GM10847 (cell line): Measurements from ENCODE around the gene RPS6KL1.

ENCODE experiments used
- POLR2A ChIP-seq: IDR thresholded peaks from 2 replicates; pipeline ENCODE4 v1.6.1; 2011; ENCODE audit not compliant: insufficient read length; ENCODE audit errors: extremely low read depth

Gene RPS6KL1

DNA sequence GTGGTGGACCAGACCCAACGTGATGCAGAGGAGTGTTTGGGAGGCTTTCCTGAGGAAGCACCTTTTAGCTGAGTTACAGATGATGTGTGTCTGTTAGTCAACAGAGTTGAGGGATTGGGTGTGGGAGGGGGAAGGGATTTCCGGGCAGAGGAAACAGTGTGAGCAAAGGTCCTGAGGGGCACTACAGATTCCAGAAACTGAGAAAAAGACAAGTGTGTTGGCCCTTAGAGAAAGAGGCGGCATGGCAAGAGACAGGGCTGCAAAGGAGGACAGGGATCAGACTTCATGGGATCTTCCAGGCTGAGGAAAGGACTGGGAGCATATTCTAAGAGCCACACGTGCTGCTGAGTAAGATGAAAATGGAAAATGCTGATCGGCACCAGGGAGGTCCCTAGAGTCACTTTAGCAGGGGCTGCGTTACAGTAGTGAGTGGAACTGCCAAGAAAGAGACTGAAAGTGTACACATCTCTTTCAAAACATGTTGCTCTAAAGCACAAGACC lies 9.4 kb upstream of the RPS6KL1 start:
- no peak for TF ChIP-seq POLR2A

DNA sequence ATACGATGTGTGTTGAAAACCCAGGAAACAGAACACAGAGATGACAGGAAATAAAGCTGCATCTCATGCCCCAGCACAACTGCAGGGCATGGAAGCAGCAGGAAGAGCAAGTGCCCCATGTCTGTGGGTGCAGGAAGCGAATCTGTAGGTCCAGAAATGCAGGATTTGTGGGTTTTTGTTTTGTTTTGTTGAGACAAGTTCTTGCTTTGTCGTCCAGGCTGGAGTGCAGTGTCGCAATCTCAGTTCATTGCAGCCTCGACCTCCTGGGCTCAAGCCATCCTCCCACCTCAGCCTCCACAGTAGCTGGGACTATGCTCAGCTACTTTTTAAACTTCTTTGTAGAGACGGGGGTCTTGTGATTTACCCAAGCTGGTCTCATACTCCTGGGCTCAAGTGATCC lies 6.2 kb upstream of the RPS6KL1 start:
- TF ChIP-seq POLR2A, result no peak

GRCh38 chr14:74927225-74927624 lies 4.2 kb upstream of the RPS6KL1 start:
- TF ChIP-seq POLR2A, result no peak

GRCh38 chr14:74924061-74924460 lies 1.0 kb upstream of the RPS6KL1 start:
- no peak for TF ChIP-seq POLR2A

- no peak for TF ChIP-seq POLR2A
Measured at GRCh38 chr14:74921987-74922751, 891 bp downstream of the RPS6KL1 start.

- no peak for TF ChIP-seq POLR2A
Measured at GRCh38 chr14:74921053-74921620, 1.9 kb downstream of the RPS6KL1 start.

DNA sequence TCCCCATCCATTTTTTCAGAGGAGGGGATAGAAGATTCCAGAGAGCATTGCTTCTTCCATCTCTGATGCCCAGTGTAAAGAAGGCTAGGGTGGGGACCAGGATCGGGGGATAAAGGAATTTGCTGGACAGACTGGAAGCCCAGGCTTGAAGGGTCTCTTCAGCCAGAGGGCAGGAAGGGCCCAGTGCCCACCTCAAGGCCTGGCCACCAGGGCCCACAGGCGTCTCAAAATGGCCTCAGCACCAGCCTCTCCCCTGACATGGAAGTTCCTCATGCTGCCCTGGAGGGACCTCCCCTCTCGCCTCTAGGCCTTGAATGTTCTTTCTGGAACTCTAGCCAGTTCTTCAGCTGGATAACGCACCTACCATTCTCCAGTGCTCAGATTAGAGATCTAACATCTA lies 2.8 kb downstream of the RPS6KL1 start:
- TF ChIP-seq POLR2A, result no peak

- TF ChIP-seq POLR2A, result no peak
Measured at GRCh38 chr14:74919421-74920165, 3.5 kb downstream of the RPS6KL1 start.

DNA sequence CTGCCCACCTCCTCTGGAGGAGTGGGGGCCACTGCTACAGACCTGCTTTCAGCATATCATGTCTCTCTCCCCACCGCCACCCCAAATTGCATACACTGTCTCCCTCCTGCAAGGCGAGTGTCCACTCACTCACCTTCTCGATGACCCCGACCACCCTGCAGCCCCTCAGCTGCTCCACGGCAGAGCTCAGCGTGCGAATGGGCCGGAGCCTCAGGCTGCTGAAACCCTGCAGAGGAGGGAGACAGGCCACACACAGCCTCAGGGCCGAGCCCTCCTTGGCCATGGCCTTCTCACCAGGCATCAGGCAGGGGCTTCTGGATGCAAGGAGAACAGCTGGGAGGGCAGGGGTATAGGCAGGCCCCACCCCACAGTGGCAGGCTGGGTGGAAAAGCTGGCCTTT lies 4.7 kb downstream of the RPS6KL1 start:
- TF ChIP-seq POLR2A, result no peak

DNA sequence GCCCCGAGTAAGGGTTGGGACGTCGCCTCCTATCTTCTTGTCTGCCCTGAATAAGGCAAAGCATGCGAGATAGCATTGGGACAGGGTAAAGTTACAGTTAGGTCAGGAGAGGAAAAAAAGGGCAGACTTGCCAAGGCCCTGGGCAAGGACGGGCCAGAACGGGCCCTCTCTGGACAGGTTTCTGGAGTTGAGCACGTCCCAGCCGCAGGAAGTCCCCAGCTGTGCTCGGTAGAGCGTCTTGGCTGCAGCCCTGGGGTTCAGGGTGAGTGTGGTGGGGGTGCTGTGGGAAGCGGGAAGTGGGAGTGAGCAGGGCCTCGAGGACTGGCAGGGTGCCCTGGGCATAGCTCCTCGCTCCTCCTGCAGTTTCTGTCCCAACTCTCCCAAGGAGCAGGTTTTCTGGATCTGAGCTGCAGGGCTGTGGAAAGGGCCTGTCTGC lies 5.4 kb downstream of the RPS6KL1 start:
- TF ChIP-seq POLR2A, result no peak

- TF ChIP-seq POLR2A, result no peak
Measured at GRCh38 chr14:74917178-74917543, 5.9 kb downstream of the RPS6KL1 start.

DNA sequence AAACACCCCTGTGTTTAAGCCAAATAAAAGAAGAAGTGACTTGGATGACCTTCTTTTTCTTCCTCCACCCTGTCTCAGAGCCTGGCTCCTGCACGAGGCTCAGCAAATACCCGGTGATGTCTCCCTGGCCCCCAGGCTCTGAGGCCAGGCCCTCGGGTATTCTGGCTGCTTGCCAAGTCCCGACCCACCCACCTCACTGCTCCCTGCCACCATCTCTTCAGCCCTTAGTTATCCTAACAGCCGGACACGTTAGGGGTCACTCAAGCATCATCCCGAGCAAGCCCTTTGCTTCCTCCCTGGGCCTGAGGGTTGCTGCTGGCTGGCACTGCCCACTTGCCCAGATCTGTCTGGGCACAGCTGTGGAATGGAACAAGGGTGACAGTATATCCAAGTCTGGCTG lies 7.2 kb downstream of the RPS6KL1 start:
- no peak for TF ChIP-seq POLR2A

DNA sequence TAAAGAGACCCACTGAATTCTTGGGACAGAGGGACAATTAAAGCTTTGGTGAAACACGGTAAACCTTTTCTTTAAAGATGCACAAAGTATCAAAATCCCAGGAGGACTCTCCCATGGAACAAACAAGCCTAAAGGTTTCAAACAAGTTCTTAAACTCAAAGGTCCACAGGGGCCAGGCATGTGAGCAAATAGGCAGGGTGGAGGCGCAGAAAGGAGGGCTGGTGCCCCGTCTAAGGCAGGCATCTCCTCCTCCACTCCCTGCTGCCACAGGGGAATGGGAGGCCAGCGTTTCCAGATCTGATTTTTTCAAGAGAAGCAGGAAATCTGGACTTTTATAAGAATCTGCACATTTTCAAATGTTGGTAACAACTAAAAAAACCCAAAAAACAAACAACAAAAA lies 7.6 kb downstream of the RPS6KL1 start:
- no peak for TF ChIP-seq POLR2A

DNA sequence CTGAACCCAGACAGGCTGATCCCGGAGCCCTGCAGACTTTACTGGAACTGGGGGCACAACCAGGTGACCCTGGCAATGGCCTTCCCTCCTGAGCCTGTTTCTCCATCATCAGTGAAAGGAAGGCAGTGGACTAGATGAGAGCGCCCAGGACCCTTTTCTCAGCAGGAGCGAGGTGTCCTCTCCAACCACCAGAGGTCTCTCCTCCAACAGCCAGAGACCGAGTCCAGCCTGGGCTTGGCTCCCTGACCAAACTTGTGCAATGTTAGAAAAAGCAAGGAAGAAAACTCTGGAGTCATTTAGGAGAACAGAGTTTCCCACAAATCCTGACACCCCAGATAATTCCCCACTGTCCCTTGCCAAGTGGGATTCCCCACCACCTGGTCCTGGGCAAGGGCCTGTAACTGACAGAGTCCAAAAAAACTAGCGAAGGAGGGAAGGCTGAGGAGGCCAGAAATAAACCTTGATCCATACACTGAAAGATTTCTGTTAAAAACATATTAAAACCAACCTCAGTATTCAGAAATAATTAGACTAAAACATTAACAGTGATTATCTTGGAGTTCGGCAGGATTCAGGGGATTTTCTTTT lies 9.0 kb downstream of the RPS6KL1 start:
- TF ChIP-seq POLR2A, result no peak

- TF ChIP-seq POLR2A, result no peak
Measured at GRCh38 chr14:74913393-74913910, 9.6 kb downstream of the RPS6KL1 start.
